GM12864 (cell line): ENCODE results near the gene MAGI1.

Experiments
- DNase-seq: peaks from one replicate; pipeline ENCODE4 v3.0.0-alpha.2; 2011; ENCODE audit warnings: low read depth
- H3K4me3 ChIP-seq: 2 replicates; pipeline ENCODE4 v1.5.1; 2011; ENCODE audit warnings: mild to moderate bottlenecking, low read depth, low read length, control low read depth
- TF ChIP-seq, protein P1 (sequence below): IDR thresholded peaks from 2 replicates; pipeline ENCODE4 v1.5.1; 2011; ENCODE audit warnings: low read depth, mild to moderate bottlenecking, moderate library complexity, low read length, control low read depth, inconsistent platforms; ENCODE audit errors: missing control alignments

MAGI1 gene

DNA sequence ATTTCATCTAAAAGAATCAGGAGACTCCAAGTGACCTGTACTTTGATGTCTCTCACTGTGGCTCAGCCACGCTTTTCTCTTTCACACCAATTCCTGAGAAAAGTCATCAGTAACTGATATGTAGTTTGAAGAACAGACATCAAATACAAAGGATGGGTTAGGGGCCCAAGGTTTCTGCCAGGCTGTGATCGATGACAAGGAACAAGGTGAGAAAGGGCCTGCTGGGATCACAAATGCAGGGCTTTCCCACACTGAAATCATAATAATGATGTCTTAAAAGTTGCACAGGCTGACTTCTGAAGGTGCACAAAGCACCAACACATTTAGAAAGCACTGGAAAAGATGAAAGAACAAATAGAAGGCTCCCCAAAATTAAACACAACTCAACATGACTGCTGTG is 396.9 kb downstream of the MAGI1 start:
- no peak overlapping the region for H3K4me3 ChIP-seq
- no peak for DNase-seq
- TF ChIP-seq, protein P1, sequence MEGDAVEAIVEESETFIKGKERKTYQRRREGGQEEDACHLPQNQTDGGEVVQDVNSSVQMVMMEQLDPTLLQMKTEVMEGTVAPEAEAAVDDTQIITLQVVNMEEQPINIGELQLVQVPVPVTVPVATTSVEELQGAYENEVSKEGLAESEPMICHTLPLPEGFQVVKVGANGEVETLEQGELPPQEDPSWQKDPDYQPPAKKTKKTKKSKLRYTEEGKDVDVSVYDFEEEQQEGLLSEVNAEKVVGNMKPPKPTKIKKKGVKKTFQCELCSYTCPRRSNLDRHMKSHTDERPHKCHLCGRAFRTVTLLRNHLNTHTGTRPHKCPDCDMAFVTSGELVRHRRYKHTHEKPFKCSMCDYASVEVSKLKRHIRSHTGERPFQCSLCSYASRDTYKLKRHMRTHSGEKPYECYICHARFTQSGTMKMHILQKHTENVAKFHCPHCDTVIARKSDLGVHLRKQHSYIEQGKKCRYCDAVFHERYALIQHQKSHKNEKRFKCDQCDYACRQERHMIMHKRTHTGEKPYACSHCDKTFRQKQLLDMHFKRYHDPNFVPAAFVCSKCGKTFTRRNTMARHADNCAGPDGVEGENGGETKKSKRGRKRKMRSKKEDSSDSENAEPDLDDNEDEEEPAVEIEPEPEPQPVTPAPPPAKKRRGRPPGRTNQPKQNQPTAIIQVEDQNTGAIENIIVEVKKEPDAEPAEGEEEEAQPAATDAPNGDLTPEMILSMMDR = no peak

DNA sequence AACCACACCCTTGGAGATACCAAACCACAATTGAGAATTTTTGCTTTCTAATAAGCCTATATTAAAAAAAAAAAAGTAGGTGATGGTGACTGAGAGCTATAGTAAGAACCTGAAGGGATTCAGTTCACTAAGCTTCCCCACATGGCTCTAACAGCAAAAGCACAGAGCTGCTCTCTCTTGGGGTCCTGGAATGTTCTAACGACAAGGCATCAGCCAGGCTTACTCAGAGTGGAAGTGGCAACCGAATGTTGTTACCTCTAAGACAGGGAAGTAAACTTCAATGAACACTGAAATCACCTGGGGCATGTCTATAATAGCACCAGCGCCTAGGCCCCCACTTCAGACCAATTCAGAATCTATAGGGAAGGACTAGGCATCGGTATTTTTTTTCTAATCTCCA is 397.7 kb downstream of the MAGI1 start:
- H3K4me3 ChIP-seq = no peak overlapping the region
- no peak for DNase-seq
- TF ChIP-seq, protein P1 = no peak

DNA sequence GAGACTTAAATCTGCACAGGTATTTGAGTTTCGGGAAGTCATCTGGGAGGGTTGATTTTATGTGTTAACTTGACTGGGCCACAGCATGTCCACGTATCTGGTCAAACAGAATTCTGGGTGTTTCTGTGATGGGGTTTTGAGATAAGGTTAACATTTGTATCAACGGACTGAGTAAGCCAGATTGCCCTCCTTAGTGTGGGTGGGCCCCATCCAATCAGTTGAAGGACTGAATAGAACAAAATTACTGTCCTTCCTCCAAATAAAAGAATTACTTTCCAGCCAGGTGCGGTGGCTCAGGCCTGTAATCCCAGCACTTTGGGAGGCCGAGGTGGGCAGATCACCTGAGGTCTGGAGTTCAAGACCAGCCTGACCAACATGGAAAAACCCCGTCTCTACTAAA is 399.3 kb downstream of the MAGI1 start:
- no peak overlapping the region for H3K4me3 ChIP-seq
- no peak for DNase-seq
- TF ChIP-seq, protein P1 = no peak

DNA sequence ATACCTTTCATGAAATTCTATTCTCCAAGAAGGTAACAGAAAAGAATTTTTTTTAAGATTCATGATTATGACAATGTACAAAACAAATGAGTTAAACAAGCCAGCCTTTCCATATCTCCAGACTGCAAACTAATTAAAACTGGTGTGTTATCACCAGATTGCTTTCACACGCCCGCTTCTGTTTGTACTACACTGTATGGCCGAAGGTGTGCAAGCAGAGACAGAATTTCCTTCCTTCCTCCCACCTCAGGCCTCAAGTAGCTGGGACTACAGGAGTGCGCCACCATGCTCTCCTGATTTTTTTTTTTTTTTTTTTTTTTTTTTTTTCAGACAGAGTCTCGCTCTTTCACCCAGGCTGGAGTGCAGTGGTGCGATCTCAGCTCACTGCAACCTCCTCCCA is 400.4 kb downstream of the MAGI1 start:
- TF ChIP-seq, protein P1 = no peak
- no peak for DNase-seq
- H3K4me3 ChIP-seq = no peak overlapping the region

DNA sequence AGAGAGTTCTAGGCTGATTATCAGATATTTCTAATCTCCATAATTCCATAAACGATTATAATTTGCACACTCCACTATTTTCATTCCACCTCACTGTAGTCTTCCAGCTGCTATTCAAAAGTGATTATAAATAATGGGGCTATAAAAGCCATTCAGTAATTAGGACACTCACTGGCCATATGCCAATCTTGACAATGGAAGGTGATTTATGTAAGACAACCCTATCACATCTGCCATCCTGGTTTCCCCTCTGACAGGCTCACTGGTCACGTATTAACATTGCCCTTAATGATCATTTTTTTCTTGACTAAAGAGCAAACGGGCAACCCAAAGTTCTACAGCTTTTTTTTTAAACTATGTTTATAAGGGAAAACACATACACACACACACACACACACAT is 402.4 kb downstream of the MAGI1 start:
- no peak overlapping the region for H3K4me3 ChIP-seq
- TF ChIP-seq, protein P1 = no peak
- DNase-seq = no peak

DNA sequence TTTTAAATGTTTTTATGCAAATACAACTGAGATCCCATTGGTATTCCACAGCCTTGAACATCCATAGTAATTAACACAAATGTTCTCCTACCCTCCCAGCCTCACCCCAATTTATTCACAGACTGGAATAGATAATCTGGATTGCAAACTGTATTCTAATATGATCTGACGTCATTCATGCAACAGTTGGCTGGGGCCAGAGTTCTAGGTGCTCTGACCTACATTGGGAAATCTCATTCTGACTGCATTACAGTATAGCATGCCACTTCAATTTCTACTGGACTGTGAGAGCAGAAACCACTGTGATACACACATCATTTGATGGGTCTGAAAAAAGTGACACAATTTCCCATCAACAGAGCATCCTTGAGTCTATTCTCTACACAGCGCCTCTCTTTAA is 403.1 kb downstream of the MAGI1 start:
- no peak overlapping the region for H3K4me3 ChIP-seq
- TF ChIP-seq, protein P1 = no peak
- DNase-seq = no peak

DNA sequence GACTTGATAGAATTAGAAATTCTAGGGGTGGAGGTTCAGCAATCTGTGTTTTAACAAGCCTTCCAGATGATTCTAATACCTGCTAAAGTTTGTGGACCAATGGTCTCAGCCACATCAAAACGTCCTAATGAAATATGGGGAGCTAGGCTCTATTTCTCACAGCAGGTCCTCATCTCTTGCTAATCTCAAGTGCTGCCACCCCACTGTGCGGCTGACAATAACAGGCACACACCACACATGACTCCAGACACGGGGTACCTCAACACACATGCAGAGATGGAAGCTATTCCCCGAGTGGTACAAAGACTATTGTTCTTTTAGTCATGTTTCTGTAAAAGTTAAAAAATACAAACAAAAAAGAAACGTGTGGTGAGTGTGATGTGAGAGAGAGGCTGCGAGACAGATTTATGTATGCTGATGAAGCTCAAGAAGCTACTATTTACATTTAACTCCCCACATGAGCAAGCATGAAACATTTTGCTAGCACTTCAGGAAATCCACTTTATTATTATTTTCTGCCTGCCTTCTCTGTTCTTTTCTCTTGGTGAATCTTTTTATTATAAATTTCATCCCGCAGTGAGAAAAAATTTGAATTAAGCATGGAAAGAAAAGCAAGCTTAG is 405.6 kb downstream of the MAGI1 start:
- no peak overlapping the region for H3K4me3 ChIP-seq
- TF ChIP-seq, protein P1 = no peak
- DNase-seq = no peak
